A549 (cell line): Measurements from ENCODE around the gene PAK2. TPM values are rescaled to one million over a fixed set of nuclear protein-coding genes. Genes with fewer than 3 reads are reported as not detected.

Source experiments
- ATAC-seq, 2 experiments: fragments of 200-7000 bp in 1 of 2; fragments of >200 bp in 1 of 2; cut with Nextera tagmentation in 1 of 2; cut with Tn5 transposase in 1 of 2; 3 replicates each; pipeline versions ENCODE4 v1.8.0 to v1.9.1; 2018 to 2020; ENCODE audit warnings: mild to moderate bottlenecking in 1 of 2, moderate library complexity in 1 of 2
- CTCF ChIA-PET: fragments of 300-600 bp; sonication (Branson Sonifier 250); formaldehyde crosslinking; extraction: SDS; loops from one replicate; lab custom pipeline; 2021; ENCODE audit warnings: antibody characterized with exemption, inconsistent platforms; lab: Yijun Ruan, JAX
- POLR2A ChIA-PET: fragments of 350-600 bp; formaldehyde crosslinking; extraction: SDS; loops from one replicate; lab custom pipeline; 2021; ENCODE audit warnings: antibody characterized with exemption, inconsistent platforms; lab: Yijun Ruan, JAX
- DNase-seq, 2 experiments: peaks; one replicate each; pipeline versions ENCODE4 v3.0.0 to v3.0.0-alpha.2; 2011 to 2016; ENCODE audit warnings: low read depth in 1 of 2, low spot score in 1 of 2
- FAIRE-seq: peaks from 2 replicates; lab custom pipeline; 2011; peaks lifted over from hg19 to GRCh38; lab: Jason Lieb, UNC
- H3K27ac ChIP-seq, 2 experiments: fragments of >200 bp; sonication (Bioruptor Twin); formaldehyde crosslinking; 3 replicates each; pipeline ENCODE4 v1.5.1; 2016 to 2017
- H3K4me1 ChIP-seq: fragments of >200 bp; sonication (Bioruptor Twin); formaldehyde crosslinking; 3 replicates; pipeline ENCODE4 v1.6.1; 2016
- H3K4me2 ChIP-seq: fragments of >200 bp; sonication (Bioruptor Twin); formaldehyde crosslinking; 3 replicates; pipeline ENCODE4 v1.6.1; 2016
- H3K4me3 ChIP-seq: fragments of >200 bp; sonication (Bioruptor Twin); formaldehyde crosslinking; 3 replicates; pipeline ENCODE4 v1.5.1; 2016
- H3K9me3 ChIP-seq: fragments of >200 bp; sonication (Bioruptor Twin); formaldehyde crosslinking; 3 replicates; pipeline ENCODE4 v1.6.1; 2016
- BHLHE40 ChIP-seq: IDR thresholded peaks from 2 replicates; pipeline ENCODE4 v1.6.1; 2012; ENCODE audit warnings: low read depth, low read length, inconsistent platforms
- CHD2 ChIP-seq: fragments of 150-350 bp; IDR thresholded peaks from 2 replicates; pipeline ENCODE4 v1.6.1; 2014; ENCODE audit warnings: low read length; ENCODE audit not compliant: partially characterized antibody
- EHF ChIP-seq: fragments of 250-450 bp; sonication (Bioruptor Pico); IDR thresholded peaks from 2 replicates; pipeline ENCODE4 v1.5.0; 2020; ENCODE audit warnings: mild to moderate bottlenecking
- EP300 ChIP-seq, 2 experiments: fragments of >200 bp; sonication (Bioruptor Twin); formaldehyde crosslinking; IDR thresholded peaks; 2 replicates in 1 of 2; 3 replicates in 1 of 2; pipeline ENCODE4 v1.6.1; 2016 to 2017
- HOXB13 ChIP-seq: fragments of 250-450 bp; sonication (Bioruptor Pico); IDR thresholded peaks from 2 replicates; pipeline ENCODE4 v1.5.0; 2020; ENCODE audit warnings: low read depth, mild to moderate bottlenecking, moderate library complexity
- JUNB ChIP-seq: fragments of >200 bp; sonication (Bioruptor Twin); formaldehyde crosslinking; IDR thresholded peaks from 2 replicates; pipeline ENCODE4 v1.6.1; 2016
- KDM1A ChIP-seq: fragments of 200-600 bp; sonication (generic); IDR thresholded peaks from 2 replicates; pipeline ENCODE4 v1.6.1; 2016; ENCODE audit warnings: low read depth, mild to moderate bottlenecking
- KDM5A ChIP-seq: fragments of 200-600 bp; sonication (generic); IDR thresholded peaks from 2 replicates; pipeline ENCODE4 v1.6.1; 2016; ENCODE audit warnings: antibody characterized with exemption, mild to moderate bottlenecking
- MAFK ChIP-seq: fragments of 450-650 bp; IDR thresholded peaks from 2 replicates; pipeline ENCODE4 v1.6.1; 2014; ENCODE audit not compliant: partially characterized antibody
- NFE2L2 ChIP-seq: fragments of 150-350 bp; conservative IDR thresholded peaks from 2 replicates; pipeline ENCODE4 v1.6.1; 2014; ENCODE audit warnings: low read length
- NR3C1 ChIP-seq: fragments of >200 bp; sonication (Bioruptor Twin); formaldehyde crosslinking; IDR thresholded peaks from 3 replicates; pipeline ENCODE4 v1.6.1; 2017
- RAD21 ChIP-seq, 2 experiments: fragments of >200 bp in 1 of 2; sonication (Bioruptor Twin) in 1 of 2; formaldehyde crosslinking in 1 of 2; IDR thresholded peaks in 1 of 2; conservative IDR thresholded peaks in 1 of 2; 2 replicates in 1 of 2; 3 replicates in 1 of 2; pipeline ENCODE4 v1.6.1; 2012 to 2018; ENCODE audit warnings: inconsistent platforms in 1 of 2
- RARB ChIP-seq: fragments of 250-450 bp; sonication (Bioruptor Pico); IDR thresholded peaks from 2 replicates; pipeline ENCODE4 v1.8.0; 2021; ENCODE audit warnings: mild to moderate bottlenecking, moderate library complexity
- RFX5 ChIP-seq: fragments of 450-650 bp; IDR thresholded peaks from 2 replicates; pipeline ENCODE4 v1.7.1; 2014; ENCODE audit warnings: antibody characterized with exemption, mild to moderate bottlenecking, moderate library complexity
- SMC3 ChIP-seq: fragments of >200 bp; sonication (Bioruptor Twin); formaldehyde crosslinking; IDR thresholded peaks from 3 replicates; pipeline ENCODE4 v1.6.1; 2018; ENCODE audit warnings: inconsistent platforms
- ZC3H11A ChIP-seq: fragments of 450-650 bp; IDR thresholded peaks from 2 replicates; pipeline ENCODE4 v1.6.1; 2014; ENCODE audit warnings: antibody characterized with exemption, mild to moderate bottlenecking
- ZSCAN20 ChIP-seq: fragments of 250-450 bp; sonication (Bioruptor Pico); IDR thresholded peaks from 2 replicates; pipeline ENCODE4 v1.8.0; 2022; ENCODE audit warnings: mild to moderate bottlenecking, moderate library complexity
- WGBS: methylation state at CpG from one replicate; pipeline ENCODE4 v1.1.6; 2017; ENCODE audit errors: missing lambda C conversion rate; 5-methylcytosine and 5-hydroxymethylcytosine counted together
- polyA plus RNA-seq, 4 experiments: library from polyadenylated mRNA; depleted of rRNA in 3 of 4; stranded (reverse); fragments of >200 nt; fragmentation: RNase III in 1 of 4; extraction: RNeasy Plus Mini Kit Qiagen cat#74134 plus additional on column Dnase treatment in 1 of 4; gene quantifications; 2 replicates in 3 of 4; 3 replicates in 1 of 4; pipeline ENCODE4 v1.2.3, GENCODE V29; 2011 to 2017
- TF ChIP-seq, protein P1 (sequence below): fragments of >200 bp; sonication (Bioruptor Twin); formaldehyde crosslinking; IDR thresholded peaks from 3 replicates; pipeline ENCODE4 v1.5.1; 2016
- TF ChIP-seq, protein P2 (sequence below): IDR thresholded peaks from 2 replicates; pipeline ENCODE4 v1.6.1; 2012; ENCODE audit warnings: low read depth, borderline replicate concordance
- TF ChIP-seq, protein P3 (sequence below): fragments of 250-450 bp; sonication (Bioruptor Pico); IDR thresholded peaks from 2 replicates; pipeline ENCODE4 v1.5.0; 2021; ENCODE audit warnings: mild to moderate bottlenecking, moderate library complexity, borderline replicate concordance
- TF ChIP-seq, protein P4 (sequence below): IDR thresholded peaks from 2 replicates; pipeline ENCODE4 v1.6.1; 2012

PAK2 gene
- polyA plus RNA-seq, 2 of the 4 experiments (the other 2 are of a cell fraction): 33.0 to 49.8 TPM

DNA sequence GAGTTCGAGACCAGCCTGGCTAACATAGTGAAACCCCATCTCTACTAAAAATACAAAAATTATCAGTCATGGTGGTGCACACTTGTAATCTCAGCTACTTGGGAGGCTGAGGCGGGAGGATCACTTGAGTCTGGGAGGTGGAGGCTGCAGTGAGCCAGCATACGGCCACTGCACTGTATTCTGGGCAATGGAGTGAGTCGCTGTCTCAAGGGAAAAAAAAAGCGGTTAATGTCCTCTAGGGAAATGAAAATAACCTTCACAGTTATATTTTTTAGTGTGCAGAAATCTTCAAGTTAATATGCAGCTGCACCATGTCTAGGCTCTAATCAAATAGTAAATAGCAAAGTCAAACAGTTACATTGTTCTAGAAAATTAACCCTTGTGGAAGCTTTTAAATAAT is 42.4 kb upstream of the PAK2 start (continued):
- TF ChIP-seq RAD21 (conservative IDR thresholded peaks at IDR 0.05 in 1 of 2, IDR thresholded peaks at IDR 0.05 in 1 of 2) (no peak), ZC3H11A (no peak), KDM5A (no peak)

DNA sequence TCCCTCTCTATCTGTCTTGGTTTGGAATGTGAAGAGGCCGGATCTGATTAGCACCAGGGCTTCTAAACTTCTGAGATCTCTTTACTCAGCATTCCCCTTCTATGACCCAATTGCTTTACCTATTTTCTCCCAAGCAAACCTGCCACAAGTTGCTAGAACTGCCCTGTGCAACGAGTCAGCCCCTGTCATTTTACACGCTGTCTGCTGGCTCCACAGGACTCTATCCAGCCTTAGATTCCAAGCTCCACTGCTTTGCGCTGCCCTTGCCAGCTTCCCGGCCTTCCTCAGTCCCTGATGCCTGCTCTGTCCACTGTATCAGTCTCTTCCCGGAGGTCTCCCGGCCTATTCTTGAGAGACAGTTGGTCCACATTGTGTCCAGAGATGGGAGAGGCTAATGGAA is 39.9 kb upstream of the PAK2 start:
- FAIRE-seq (no peak), DNase-seq (no peak), ATAC-seq (no peak)
- Histone ChIP-seq H3K4me2 (no peak overlapping the region), H3K4me3 (no peak overlapping the region), H3K4me1 (no peaks in the 10 kb centered on the region), H3K9me3 (no peaks in the 10 kb centered on the region), H3K27ac (no peak overlapping the region)
- ChIA-PET CTCF (interaction anchor here (1.0 kb wide), 1 partner anchor 171 kb away, joined by 3 read pairs; no protein-coding TSS in a partner anchor), POLR2A (no interaction called here)
- TF ChIP-seq ZSCAN20 (CRISPR knock-in tag): no peak
- TF ChIP-seq CHD2: no peak
- TF ChIP-seq MAFK: no peak
- WGBS: 89% methylated on average over 6 of the region's 7 CpGs

DNA sequence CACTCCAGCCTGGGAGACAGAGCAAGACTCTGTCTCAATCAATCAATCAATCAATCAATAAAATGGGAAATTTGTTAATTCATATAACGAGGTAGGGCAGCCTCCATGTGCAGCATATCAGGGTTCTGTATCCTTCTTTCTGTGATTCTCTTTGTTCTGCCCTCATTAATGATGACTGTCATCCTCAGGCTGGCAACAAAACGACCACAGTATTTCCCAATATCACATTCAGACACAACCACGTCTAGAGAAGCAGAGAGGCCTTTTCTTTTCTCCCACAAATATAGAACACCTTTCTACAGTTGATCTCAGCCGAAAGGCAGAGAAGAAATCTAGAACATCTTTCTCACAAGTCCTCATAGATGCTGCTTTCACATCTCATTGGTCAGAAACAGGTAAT is 38.9 kb upstream of the PAK2 start:
- H3K27ac ChIP-seq: no peak overlapping the region
- ATAC-seq: no peak
- no peaks in the 10 kb centered on the region for H3K9me3 ChIP-seq
- no peak for FAIRE-seq
- no peaks in the 10 kb centered on the region for H3K4me1 ChIP-seq
- WGBS: 45% methylated on average over 4 of the region's 4 CpGs
- TF ChIP-seq BHLHE40: no peak
- TF ChIP-seq, protein P1, sequence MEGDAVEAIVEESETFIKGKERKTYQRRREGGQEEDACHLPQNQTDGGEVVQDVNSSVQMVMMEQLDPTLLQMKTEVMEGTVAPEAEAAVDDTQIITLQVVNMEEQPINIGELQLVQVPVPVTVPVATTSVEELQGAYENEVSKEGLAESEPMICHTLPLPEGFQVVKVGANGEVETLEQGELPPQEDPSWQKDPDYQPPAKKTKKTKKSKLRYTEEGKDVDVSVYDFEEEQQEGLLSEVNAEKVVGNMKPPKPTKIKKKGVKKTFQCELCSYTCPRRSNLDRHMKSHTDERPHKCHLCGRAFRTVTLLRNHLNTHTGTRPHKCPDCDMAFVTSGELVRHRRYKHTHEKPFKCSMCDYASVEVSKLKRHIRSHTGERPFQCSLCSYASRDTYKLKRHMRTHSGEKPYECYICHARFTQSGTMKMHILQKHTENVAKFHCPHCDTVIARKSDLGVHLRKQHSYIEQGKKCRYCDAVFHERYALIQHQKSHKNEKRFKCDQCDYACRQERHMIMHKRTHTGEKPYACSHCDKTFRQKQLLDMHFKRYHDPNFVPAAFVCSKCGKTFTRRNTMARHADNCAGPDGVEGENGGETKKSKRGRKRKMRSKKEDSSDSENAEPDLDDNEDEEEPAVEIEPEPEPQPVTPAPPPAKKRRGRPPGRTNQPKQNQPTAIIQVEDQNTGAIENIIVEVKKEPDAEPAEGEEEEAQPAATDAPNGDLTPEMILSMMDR: no peak
- TF ChIP-seq JUNB: no peak
- TF ChIP-seq, protein P2, sequence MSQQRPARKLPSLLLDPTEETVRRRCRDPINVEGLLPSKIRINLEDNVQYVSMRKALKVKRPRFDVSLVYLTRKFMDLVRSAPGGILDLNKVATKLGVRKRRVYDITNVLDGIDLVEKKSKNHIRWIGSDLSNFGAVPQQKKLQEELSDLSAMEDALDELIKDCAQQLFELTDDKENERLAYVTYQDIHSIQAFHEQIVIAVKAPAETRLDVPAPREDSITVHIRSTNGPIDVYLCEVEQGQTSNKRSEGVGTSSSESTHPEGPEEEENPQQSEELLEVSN: no peak
- TF ChIP-seq, protein P3, sequence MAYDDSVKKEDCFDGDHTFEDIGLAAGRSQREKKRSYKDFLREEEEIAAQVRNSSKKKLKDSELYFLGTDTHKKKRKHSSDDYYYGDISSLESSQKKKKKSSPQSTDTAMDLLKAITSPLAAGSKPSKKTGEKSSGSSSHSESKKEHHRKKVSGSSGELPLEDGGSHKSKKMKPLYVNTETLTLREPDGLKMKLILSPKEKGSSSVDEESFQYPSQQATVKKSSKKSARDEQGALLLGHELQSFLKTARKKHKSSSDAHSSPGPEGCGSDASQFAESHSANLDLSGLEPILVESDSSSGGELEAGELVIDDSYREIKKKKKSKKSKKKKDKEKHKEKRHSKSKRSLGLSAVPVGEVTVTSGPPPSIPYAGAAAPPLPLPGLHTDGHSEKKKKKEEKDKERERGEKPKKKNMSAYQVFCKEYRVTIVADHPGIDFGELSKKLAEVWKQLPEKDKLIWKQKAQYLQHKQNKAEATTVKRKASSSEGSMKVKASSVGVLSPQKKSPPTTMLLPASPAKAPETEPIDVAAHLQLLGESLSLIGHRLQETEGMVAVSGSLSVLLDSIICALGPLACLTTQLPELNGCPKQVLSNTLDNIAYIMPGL (CRISPR knock-in tag): no peak
- TF ChIP-seq NFE2L2: no peak
- no peak for TF ChIP-seq SMC3
- no peak for TF ChIP-seq EP300 (IDR thresholded peaks at IDR 0.05)
- no peak for TF ChIP-seq RFX5
- TF ChIP-seq NR3C1: no peak
- TF ChIP-seq, protein P4, sequence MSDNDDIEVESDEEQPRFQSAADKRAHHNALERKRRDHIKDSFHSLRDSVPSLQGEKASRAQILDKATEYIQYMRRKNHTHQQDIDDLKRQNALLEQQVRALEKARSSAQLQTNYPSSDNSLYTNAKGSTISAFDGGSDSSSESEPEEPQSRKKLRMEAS: no peak
- TF ChIP-seq EHF: no peak
- TF ChIP-seq KDM5A: no peak
- TF ChIP-seq KDM1A: no peak
- no peak for TF ChIP-seq RARB
- no peak for TF ChIP-seq RAD21 (conservative IDR thresholded peaks at IDR 0.05 in 1 of 2, IDR thresholded peaks at IDR 0.05 in 1 of 2)
- no peak for TF ChIP-seq HOXB13 (CRISPR knock-in tag)
- ChIA-PET POLR2A (no interaction called here), CTCF (interaction anchor here (1.0 to 1.2 kb wide), 2 partner anchors 172 to 269 kb away, joined by 3 read pairs; no protein-coding TSS in a partner anchor)
- no peak for DNase-seq
- no peak overlapping the region for H3K4me2 ChIP-seq
- H3K4me3 ChIP-seq: no peak overlapping the region
